GM12878 (cell line): Measurements from ENCODE around the gene RARA. TPM values are rescaled to one million over a fixed set of nuclear protein-coding genes. Genes with fewer than 3 reads are reported as not detected.
A peak's percentile ranks its signal among the peaks of the same experiment; 100 is the strongest.

Experiments
- ETV6 ChIP-seq, 2 experiments: fragments of 450-650 bp in 1 of 2; IDR thresholded peaks in 1 of 2; conservative IDR thresholded peaks in 1 of 2; 2 replicates each; pipeline ENCODE4 v1.6.1; 2014; ENCODE audit warnings: antibody characterized with exemption in 1 of 2, borderline replicate concordance in 1 of 2, low read depth in 1 of 2, mild to moderate bottlenecking in 1 of 2, moderate library complexity in 1 of 2
- SMAD5 ChIP-seq: IDR thresholded peaks from 2 replicates; pipeline ENCODE4 v1.6.1; 2016; ENCODE audit warnings: antibody characterized with exemption, low read depth
- SPI1 ChIP-seq: IDR thresholded peaks from 2 replicates; pipeline ENCODE4 v1.6.1; 2011; ENCODE audit warnings: low read depth, mild to moderate bottlenecking, low read length, moderate library complexity, borderline replicate concordance; ENCODE audit not compliant: insufficient read depth
- TBL1XR1 ChIP-seq: IDR thresholded peaks from 2 replicates; pipeline ENCODE4 v1.6.1; 2012; ENCODE audit warnings: low read depth, low read length, improper control_type of control experiment
- ZNF24 ChIP-seq: fragments of 450-650 bp; IDR thresholded peaks from 2 replicates; pipeline ENCODE4 v1.6.1; 2017; ENCODE audit warnings: antibody characterized with exemption, mild to moderate bottlenecking
- polyA plus RNA-seq, 11 experiments: library from polyadenylated mRNA; depleted of rRNA in 4 of 11; unstranded in 6 of 11; stranded (reverse) in 5 of 11; fragments of >200 nt; fragmentation: Nextera tagmentation in 4 of 11; fragmentation: Illumina TruSeq in 1 of 11; extraction: Ambion mirVana in 4 of 11; extraction: Trizol in 1 of 11; gene quantifications; 1 replicate in 1 of 11; 2 replicates in 10 of 11; pipeline versions ENCODE4 v1.2.1 to v1.2.3, GENCODE V29; 2011 to 2016; ENCODE audit warnings: inconsistent platforms in 2 of 11, missing spikeins in 2 of 11, low read depth in 1 of 11
- total RNA-seq, 4 experiments: library from RNA; depleted of rRNA in 3 of 4; stranded (reverse); fragments of >200 nt in 3 of 4; fragmentation: Illumina TruSeq in 1 of 4; extraction: Trizol in 1 of 4; gene quantifications; 2 replicates each; pipeline versions ENCODE4 v1.2.1 to v1.2.3, GENCODE V29; 2013 to 2021
- TF ChIP-seq, protein P1 (sequence below): fragments of 450-650 bp; IDR thresholded peaks from 2 replicates; pipeline ENCODE4 v1.6.1; 2017; ENCODE audit warnings: mild to moderate bottlenecking, moderate library complexity
- TF ChIP-seq, protein P2 (sequence below): fragments of 450-650 bp; IDR thresholded peaks from 2 replicates; pipeline ENCODE4 v1.6.1; 2014; ENCODE audit warnings: mild to moderate bottlenecking
- TF ChIP-seq, protein P3 (sequence below): IDR thresholded peaks from 2 replicates; pipeline ENCODE4 v1.6.1; 2012; ENCODE audit warnings: low read depth, low read length, improper control_type of control experiment

The RARA gene
- total and polyA plus RNA-seq, 10 of the 15 experiments (the other 5 are each of a cell fraction or from before 2014, with no cell fraction given): 0.13 to 33.6 (median 13.6) TPM

DNA sequence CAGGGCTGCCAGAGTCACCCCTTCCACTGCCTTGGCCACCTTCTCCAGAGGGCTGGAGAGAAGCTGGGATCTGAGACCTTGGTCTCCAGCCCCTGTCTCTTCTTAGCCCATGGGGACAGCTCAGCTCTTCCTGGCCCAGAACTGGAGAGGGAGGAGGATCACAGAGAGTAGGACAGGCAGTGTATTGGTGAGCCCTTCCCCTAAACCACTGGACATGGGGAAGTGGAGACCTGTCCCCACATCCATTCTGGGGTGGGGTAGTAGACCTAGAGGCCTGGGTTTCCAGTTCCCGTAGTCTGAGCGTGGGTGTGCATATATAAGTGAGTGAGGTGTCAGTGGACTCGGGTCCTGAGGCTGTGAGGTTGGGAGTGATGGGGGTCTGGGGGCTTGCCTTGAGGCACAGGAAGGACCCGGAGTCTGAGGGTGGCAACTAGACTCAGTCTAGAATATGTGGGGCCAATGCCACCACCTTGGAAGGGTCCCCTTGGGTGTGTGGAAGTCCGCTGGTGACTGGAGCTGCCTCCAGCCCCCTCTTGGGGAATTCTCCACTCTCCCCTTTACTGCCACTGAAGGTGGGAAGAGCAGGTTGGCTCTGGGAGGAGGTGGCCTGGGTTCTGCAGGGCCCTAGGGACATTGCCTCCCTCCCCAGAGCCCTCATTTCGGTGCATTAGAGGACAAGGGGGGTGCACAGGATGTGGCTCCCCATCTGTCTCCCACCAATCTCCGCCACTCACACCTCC is 35.6 kb downstream of the RARA start (continued):
- TF ChIP-seq, protein P1, sequence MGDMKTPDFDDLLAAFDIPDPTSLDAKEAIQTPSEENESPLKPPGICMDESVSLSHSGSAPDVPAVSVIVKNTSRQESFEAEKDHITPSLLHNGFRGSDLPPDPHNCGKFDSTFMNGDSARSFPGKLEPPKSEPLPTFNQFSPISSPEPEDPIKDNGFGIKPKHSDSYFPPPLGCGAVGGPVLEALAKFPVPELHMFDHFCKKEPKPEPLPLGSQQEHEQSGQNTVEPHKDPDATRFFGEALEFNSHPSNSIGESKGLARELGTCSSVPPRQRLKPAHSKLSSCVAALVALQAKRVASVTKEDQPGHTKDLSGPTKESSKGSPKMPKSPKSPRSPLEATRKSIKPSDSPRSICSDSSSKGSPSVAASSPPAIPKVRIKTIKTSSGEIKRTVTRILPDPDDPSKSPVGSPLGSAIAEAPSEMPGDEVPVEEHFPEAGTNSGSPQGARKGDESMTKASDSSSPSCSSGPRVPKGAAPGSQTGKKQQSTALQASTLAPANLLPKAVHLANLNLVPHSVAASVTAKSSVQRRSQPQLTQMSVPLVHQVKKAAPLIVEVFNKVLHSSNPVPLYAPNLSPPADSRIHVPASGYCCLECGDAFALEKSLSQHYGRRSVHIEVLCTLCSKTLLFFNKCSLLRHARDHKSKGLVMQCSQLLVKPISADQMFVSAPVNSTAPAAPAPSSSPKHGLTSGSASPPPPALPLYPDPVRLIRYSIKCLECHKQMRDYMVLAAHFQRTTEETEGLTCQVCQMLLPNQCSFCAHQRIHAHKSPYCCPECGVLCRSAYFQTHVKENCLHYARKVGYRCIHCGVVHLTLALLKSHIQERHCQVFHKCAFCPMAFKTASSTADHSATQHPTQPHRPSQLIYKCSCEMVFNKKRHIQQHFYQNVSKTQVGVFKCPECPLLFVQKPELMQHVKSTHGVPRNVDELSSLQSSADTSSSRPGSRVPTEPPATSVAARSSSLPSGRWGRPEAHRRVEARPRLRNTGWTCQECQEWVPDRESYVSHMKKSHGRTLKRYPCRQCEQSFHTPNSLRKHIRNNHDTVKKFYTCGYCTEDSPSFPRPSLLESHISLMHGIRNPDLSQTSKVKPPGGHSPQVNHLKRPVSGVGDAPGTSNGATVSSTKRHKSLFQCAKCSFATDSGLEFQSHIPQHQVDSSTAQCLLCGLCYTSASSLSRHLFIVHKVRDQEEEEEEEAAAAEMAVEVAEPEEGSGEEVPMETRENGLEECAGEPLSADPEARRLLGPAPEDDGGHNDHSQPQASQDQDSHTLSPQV: no peak
- peak; percentile 40; the same call in 1 of the 2 replicates for TF ChIP-seq SPI1
- TF ChIP-seq, protein P2, sequence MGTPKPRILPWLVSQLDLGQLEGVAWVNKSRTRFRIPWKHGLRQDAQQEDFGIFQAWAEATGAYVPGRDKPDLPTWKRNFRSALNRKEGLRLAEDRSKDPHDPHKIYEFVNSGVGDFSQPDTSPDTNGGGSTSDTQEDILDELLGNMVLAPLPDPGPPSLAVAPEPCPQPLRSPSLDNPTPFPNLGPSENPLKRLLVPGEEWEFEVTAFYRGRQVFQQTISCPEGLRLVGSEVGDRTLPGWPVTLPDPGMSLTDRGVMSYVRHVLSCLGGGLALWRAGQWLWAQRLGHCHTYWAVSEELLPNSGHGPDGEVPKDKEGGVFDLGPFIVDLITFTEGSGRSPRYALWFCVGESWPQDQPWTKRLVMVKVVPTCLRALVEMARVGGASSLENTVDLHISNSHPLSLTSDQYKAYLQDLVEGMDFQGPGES: no peak
- no peak for TF ChIP-seq TBL1XR1
- TF ChIP-seq, protein P3, sequence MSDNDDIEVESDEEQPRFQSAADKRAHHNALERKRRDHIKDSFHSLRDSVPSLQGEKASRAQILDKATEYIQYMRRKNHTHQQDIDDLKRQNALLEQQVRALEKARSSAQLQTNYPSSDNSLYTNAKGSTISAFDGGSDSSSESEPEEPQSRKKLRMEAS: no peak
- no peak for TF ChIP-seq ETV6 (conservative IDR thresholded peaks at IDR 0.05 in 1 of 2, IDR thresholded peaks at IDR 0.05 in 1 of 2; ENCODE audit: borderline replicate concordance in 1 of 2, low read depth in 1 of 2)
- TF ChIP-seq SMAD5: no peak
- no peak for TF ChIP-seq ZNF24
